ENCODE results near the gene ATP9B.
A peak's percentile ranks its signal among the peaks of the same experiment; 100 is the strongest.

Gene ATP9B

DNA sequence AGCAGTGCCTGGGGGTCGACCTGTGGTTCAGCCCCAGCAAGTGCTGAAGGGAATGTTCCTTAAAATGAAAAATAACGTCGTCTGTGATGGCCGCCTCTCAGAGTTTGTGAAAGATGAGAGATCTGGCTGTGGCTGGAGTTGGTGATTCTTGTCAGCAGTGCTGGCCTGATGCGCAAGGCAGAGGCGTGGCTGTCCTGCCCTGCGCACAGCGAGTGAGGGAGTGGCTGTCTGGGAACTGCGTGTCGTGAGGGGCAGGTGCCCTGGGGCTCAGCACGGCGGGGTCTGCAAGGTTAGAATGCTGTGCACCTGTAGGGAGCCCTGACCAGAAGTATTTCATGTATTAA is 335.3 kb downstream of the ATP9B start:
- TF ChIP-seq CTCF (IDR thresholded peaks at IDR 0.05; ENCODE audit: insufficient read depth, low read length, poor library complexity, severe bottlenecking), result no peak
- Histone ChIP-seq H3K36me3 (ENCODE audit: control insufficient read depth, insufficient read depth, low read length) (no peaks in the 10 kb centered on the region), H3K4me3 (replicated peaks; ENCODE audit: low read depth, low read length) (no peak overlapping the region), H3K27me3 (replicated peaks; ENCODE audit: control insufficient read depth, insufficient read depth, low read length) (no peaks in the 10 kb centered on the region; the same call in 1 of the 2 replicates)
- DNase-seq (ENCODE audit: extremely low read depth, insufficient read length), result no peak

DNA sequence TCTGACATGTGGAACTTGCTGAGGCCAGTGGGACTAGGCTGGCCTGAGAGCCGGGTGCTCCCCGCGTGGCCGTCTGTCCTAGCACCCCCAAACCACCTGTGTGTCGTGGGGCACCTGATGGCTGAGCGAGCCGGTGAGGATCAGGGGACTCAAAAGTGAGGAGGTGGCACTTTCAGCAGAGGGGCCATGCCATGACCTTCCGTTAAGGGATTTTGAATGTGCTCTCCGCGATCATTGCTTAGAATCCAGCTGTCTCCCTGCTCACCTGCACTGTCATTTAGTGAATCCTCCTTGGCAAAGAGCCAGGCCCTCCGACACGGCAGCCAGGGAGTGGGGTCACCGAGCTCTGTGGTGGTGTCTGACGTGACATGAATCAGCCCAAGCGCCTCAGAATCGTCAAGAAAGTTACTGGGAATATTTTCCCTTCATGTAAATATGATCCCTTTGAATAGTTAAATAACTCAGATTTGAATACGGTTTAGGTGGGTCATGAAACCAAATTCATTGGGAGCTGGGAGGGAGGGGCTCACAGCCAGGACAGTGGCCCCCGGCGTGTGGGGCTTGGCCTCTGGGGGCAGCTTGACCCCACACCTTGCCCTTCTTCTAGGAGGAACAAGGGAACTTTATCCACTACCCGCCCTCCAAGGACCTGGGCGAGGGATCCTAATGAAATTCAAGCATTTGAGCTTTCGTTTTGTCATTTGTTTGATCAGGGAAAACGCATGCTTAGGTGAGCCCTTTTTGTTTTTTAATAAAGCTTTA is 336.0 kb downstream of the ATP9B start:
- H3K27me3 ChIP-seq (replicated peaks; ENCODE audit: control insufficient read depth, insufficient read depth, low read length), result no peaks in the 10 kb centered on the region; the same call in 1 of the 2 replicates
- no peak for DNase-seq (ENCODE audit: extremely low read depth, insufficient read length)
- H3K36me3 ChIP-seq (ENCODE audit: control insufficient read depth, insufficient read depth, low read length), result no peaks in the 10 kb centered on the region
- no peak for TF ChIP-seq CTCF (IDR thresholded peaks at IDR 0.05; ENCODE audit: insufficient read depth, low read length, poor library complexity, severe bottlenecking)
- no peak overlapping the region for H3K4me3 ChIP-seq (replicated peaks; ENCODE audit: low read depth, low read length)

- Histone ChIP-seq H3K27me3 (replicated peaks; ENCODE audit: control insufficient read depth, insufficient read depth, low read length) (no peaks in the 10 kb centered on the region; the same call in 1 of the 2 replicates), H3K36me3 (ENCODE audit: control insufficient read depth, insufficient read depth, low read length) (no peaks in the 10 kb centered on the region), H3K4me3 (replicated peaks; ENCODE audit: low read depth, low read length) (no peak overlapping the region)
- no peak for TF ChIP-seq CTCF (IDR thresholded peaks at IDR 0.05; ENCODE audit: insufficient read depth, low read length, poor library complexity, severe bottlenecking)
- peak; percentile 65 for DNase-seq (ENCODE audit: extremely low read depth, insufficient read length)
Measured at GRCh38 chr18:79405781-79406575, 336.8 kb downstream of the ATP9B start.

DNA sequence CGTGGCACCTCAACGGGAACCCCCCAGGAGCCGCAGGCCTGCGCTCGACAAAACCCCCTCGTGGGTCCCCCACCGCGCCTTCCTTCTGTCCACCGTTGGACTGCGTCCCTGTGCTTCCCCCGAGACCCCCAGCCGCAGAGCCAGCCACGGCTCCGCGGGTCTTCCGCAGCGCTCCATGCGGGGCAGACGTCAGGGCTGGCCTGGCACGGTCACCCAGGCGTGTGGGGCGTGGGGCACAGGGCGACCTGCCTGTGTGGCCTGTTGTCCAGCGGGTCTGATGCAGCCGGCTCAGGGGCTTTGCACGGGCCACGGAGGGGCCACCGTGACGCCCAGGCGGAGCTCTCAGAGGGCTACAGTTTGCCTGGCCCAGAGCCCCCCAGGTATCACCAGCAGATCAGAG is 337.5 kb downstream of the ATP9B start:
- Histone ChIP-seq H3K36me3 (ENCODE audit: control insufficient read depth, insufficient read depth, low read length) (no peaks in the 10 kb centered on the region), H3K4me3 (replicated peaks; ENCODE audit: low read depth, low read length) (no peak overlapping the region), H3K27me3 (replicated peaks; ENCODE audit: control insufficient read depth, insufficient read depth, low read length) (no peaks in the 10 kb centered on the region; the same call in 1 of the 2 replicates)
- no peak for DNase-seq (ENCODE audit: extremely low read depth, insufficient read length)
- no peak for TF ChIP-seq CTCF (IDR thresholded peaks at IDR 0.05; ENCODE audit: insufficient read depth, low read length, poor library complexity, severe bottlenecking)

- no peaks in the 10 kb centered on the region for H3K36me3 ChIP-seq (ENCODE audit: control insufficient read depth, insufficient read depth, low read length)
- DNase-seq (ENCODE audit: extremely low read depth, insufficient read length), result no peak
- no peak for TF ChIP-seq CTCF (IDR thresholded peaks at IDR 0.05; ENCODE audit: insufficient read depth, low read length, poor library complexity, severe bottlenecking)
- H3K4me3 ChIP-seq (replicated peaks; ENCODE audit: low read depth, low read length), result no peak overlapping the region
- H3K27me3 ChIP-seq (replicated peaks; ENCODE audit: control insufficient read depth, insufficient read depth, low read length), result no peaks in the 10 kb centered on the region
Measured at GRCh38 chr18:79409313-79409712, 340.1 kb downstream of the ATP9B start.

All from GM06990 (cell line).